GM12875 (cell line): Measurements from ENCODE around the gene SUPT20HL1.

ENCODE experiments used
- H3K4me3 ChIP-seq: one replicate; pipeline ENCODE4 v1.5.1; 2011; ENCODE audit warnings: low read depth, low read length, control low read depth
- CTCF ChIP-seq: IDR thresholded peaks from 2 replicates; pipeline ENCODE4 v1.5.1; 2011; ENCODE audit warnings: low read depth, mild to moderate bottlenecking, control low read depth, inconsistent platforms, low read length, moderate library complexity, borderline replicate concordance; ENCODE audit not compliant: insufficient read depth

The SUPT20HL1 gene

GRCh38 chrX:24325231-24325630 lies 35.2 kb upstream of the SUPT20HL1 start:
- no peak overlapping the region for H3K4me3 ChIP-seq
- no peak for TF ChIP-seq CTCF

GRCh38 chrX:24332878-24333277 lies 27.6 kb upstream of the SUPT20HL1 start:
- no peak for TF ChIP-seq CTCF
- no peak overlapping the region for H3K4me3 ChIP-seq

GRCh38 chrX:24333371-24333770 lies 27.1 kb upstream of the SUPT20HL1 start:
- TF ChIP-seq CTCF, result no peak
- no peak overlapping the region for H3K4me3 ChIP-seq

- H3K4me3 ChIP-seq, result no peak overlapping the region
- no peak for TF ChIP-seq CTCF
These were observed 26.0 kb upstream of the SUPT20HL1 start for GRCh38 chrX:24334461-24334860.

GRCh38 chrX:24335871-24336270 lies 24.6 kb upstream of the SUPT20HL1 start:
- TF ChIP-seq CTCF, result no peak
- no peak overlapping the region for H3K4me3 ChIP-seq

GRCh38 chrX:24339911-24340310 lies 20.5 kb upstream of the SUPT20HL1 start:
- H3K4me3 ChIP-seq, result no peak overlapping the region
- no peak for TF ChIP-seq CTCF

- TF ChIP-seq CTCF, result no peak
- no peak overlapping the region for H3K4me3 ChIP-seq
These were observed 19.9 kb upstream of the SUPT20HL1 start for GRCh38 chrX:24340501-24340900.
